ENCODE measurements around the gene C2CD3.

Gene C2CD3

DNA sequence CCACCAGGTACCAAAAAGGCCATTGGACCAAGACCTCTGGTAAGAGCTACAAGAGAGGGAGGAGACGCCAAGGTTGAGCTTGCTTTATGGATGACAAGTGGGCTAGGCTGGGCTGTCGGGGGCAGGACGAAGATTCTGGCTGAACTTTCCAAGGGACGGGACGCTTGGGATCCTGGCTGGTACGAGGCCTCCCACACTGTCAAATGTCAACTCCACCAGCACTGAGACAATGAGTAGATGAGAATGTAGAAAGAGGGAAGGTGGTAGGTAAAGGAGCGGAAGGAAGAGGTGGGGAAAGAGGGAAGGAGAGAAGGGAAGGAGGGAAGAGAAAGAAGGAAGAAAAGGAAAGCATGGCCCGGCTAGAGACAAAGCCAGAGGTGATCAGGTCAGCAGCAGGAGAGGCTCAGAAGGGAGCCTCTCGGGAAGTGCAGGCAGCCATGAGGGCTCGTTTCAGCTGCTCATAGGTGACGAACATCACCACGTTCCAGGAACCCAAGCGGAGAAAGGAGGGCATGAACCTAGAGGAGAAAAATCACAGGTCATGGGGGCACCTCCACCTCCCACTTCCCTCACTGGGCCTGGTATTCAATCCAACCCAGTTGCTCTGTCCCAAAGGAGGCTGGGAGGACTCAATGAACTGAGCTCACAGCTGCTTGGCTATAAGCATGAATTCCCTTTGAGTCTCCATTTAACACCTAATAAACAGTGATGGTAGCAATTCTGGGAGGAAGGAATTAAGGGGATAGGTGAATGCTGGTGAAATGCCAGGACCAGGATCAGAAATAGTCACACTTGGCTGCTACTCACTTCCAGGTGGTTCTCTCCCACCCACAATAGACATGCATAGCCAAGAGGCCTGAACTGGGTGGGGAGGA is 196.0 kb downstream of the C2CD3 start:
- DNase-seq (ENCODE audit: low read depth), result no peak
- TF ChIP-seq, protein P1, sequence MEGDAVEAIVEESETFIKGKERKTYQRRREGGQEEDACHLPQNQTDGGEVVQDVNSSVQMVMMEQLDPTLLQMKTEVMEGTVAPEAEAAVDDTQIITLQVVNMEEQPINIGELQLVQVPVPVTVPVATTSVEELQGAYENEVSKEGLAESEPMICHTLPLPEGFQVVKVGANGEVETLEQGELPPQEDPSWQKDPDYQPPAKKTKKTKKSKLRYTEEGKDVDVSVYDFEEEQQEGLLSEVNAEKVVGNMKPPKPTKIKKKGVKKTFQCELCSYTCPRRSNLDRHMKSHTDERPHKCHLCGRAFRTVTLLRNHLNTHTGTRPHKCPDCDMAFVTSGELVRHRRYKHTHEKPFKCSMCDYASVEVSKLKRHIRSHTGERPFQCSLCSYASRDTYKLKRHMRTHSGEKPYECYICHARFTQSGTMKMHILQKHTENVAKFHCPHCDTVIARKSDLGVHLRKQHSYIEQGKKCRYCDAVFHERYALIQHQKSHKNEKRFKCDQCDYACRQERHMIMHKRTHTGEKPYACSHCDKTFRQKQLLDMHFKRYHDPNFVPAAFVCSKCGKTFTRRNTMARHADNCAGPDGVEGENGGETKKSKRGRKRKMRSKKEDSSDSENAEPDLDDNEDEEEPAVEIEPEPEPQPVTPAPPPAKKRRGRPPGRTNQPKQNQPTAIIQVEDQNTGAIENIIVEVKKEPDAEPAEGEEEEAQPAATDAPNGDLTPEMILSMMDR (IDR thresholded peaks at IDR 0.05; ENCODE audit: low read length, missing control alignments), result no peak
- H3K4me3 ChIP-seq (replicated peaks; ENCODE audit: low read depth, low read length), result no peak overlapping the region

DNA sequence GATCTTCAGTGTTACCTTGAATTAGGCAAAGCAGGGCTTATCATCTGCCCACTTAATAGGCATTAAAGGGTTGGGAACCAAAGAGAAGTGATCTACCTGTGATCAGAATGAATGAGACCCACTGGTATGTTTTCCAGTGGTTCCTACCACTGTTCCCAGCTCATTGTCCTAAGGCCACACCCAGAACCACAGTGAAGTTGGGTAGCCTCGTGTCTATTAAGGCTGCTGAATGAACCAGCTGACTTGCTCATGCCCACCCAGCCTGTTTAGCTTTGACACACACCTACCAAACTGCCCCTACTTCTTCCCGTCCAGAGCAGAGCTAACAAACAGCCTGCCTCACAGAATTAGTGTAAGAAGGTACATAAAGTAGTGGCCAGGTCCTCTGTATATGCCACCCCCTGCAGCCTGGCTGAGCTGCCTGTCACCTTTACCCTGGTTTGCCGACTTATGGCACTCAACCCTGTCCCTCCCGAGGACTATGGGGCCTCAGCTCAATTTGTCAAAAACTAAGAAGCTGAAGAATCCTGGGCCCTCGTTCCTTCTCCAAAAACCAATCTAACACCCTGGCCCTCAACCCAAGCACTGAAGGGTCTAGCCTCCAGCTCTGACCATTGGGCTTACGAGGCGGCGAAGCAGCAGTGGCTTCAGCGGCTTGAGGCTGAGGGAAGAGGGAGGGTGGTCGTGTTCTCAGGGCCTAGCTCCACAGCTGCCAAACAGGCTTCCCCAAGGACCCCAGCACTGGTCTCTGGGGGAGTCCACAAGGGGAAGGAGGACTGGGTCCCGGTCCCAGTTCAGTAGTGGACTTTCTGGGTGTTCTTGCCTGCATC is 198.0 kb downstream of the C2CD3 start:
- TF ChIP-seq, protein P1 (IDR thresholded peaks at IDR 0.05; ENCODE audit: low read length, missing control alignments), result no peak
- H3K4me3 ChIP-seq (replicated peaks; ENCODE audit: low read depth, low read length), result no peak overlapping the region
- no peak for DNase-seq (ENCODE audit: low read depth)

DNA sequence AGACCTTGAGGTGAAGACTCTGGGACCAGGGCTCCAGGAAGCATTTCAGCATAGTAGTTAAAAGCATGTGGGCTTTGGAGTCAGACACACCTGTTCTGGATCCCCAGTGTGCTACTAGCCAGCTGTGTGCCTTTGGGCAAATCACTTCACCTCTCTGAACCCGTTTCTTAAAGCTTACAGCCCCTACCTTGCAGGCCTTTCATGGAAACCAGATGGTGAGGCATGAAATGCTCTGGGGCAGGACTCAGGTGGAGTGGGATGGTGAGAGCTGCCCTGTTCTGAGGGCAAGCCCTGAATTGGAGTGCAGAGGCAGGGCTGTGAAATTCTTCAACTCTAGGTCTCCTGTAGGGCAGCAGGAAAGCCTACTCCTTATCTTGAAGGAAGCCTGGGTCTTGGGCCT is 198.6 kb downstream of the C2CD3 start:
- TF ChIP-seq, protein P1 (IDR thresholded peaks at IDR 0.05; ENCODE audit: low read length, missing control alignments), result no peak
- no peak for DNase-seq (ENCODE audit: low read depth)
- no peak overlapping the region for H3K4me3 ChIP-seq (replicated peaks; ENCODE audit: low read depth, low read length)

DNA sequence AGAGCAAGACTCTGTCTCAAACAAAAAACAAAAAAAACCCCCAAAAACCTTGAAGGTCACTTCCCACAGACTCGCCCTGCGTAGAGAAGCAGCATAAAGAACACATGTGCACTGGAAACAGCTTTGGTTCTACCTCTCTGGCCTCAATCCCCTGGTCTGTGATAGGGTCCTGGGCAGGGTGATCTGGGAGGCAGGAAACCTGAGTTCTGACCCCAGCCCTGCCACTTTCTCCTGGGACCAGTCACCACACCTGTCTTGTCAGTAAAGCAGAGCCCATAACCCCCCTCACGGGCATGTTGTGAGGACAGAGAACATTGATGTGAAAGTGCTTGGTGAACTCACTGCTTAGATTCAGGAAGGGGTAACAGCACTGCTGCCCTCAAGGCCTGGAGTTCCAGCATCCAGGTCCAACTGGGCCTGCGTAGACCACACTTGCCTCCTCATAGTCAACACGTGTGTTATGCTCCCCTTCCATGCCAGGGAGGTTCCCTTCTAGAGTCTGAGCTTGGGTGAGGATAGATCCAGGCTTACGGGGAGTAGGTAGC is 199.6 kb downstream of the C2CD3 start:
- no peak for DNase-seq (ENCODE audit: low read depth)
- no peak overlapping the region for H3K4me3 ChIP-seq (replicated peaks; ENCODE audit: low read depth, low read length)
- TF ChIP-seq, protein P1 (IDR thresholded peaks at IDR 0.05; ENCODE audit: low read length, missing control alignments), result no peak

DNA sequence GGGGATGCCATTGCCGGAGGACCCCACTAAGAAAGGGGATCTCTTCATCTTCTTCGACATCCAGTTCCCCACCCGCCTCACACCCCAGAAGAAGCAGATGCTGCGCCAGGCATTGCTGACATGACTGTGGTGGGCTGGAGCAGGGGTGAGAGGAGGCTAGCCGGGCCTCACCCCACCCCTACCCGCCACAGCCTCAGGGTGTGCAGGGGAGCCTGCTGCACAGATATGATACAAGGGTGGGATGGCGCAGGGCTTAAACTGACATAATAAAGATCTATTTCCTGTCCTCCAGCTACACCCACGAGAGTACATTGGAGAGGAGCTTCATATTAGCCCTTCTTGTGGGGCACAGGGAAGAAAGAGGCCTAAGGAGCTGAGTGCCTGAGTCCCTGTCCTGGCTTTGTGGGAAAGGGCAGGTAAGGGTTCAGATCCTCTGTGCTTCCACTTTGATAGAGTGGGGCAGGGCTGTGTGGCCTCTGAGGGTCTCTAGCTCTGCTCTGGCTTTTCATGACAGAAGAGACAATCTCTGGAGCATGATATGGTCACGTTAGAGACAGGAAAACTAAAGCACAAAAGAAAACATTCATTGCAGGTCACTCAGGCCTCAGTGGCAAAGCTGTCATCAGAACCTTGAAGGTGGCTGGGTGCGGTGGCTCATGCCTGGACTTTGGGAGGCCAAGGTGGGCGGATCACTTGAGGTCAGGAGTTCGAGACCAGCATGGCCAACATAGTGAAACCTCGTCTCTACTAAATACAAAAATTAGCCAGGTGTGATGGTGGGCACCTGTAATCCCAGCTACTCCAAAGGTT is 200.6 kb downstream of the C2CD3 start:
- TF ChIP-seq, protein P1 (IDR thresholded peaks at IDR 0.05; ENCODE audit: low read length, missing control alignments), result no peak
- no peak overlapping the region for H3K4me3 ChIP-seq (replicated peaks; ENCODE audit: low read depth, low read length)
- no peak for DNase-seq (ENCODE audit: low read depth)

DNA sequence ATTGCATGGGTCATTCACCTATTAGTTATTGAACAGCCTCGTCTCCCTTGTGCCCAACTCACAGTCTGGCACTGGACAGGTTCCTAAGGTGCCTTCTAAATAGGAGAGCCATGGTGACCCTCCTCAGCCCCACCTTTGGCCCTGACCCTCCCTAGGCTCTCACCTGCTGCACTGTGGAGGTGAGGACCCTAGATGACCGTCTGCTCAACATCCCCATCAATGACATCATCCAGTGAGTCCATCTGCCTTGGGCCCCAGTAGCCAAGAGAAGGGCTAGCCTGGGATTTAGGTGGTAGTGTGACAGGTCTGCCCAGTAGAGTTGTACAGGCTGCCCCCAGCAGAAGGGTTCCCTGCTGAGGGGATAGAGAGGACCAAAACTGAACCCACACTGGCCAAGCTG is 201.7 kb downstream of the C2CD3 start:
- H3K4me3 ChIP-seq (replicated peaks; ENCODE audit: low read depth, low read length), result no peak overlapping the region
- TF ChIP-seq, protein P1 (IDR thresholded peaks at IDR 0.05; ENCODE audit: low read length, missing control alignments), result no peak

More for the DNA sequence above, 201.7 kb downstream of the C2CD3 start:
- no peak for DNase-seq (ENCODE audit: low read depth)
